DND-41 (cell line): ENCODE data around the gene LCNL1.

Source experiments
- EZH2 ChIP-seq: IDR thresholded peaks from 3 replicates; pipeline ENCODE4 v1.6.1; 2012; ENCODE audit warnings: borderline replicate concordance, low read depth, mild to moderate bottlenecking, moderate library complexity, low read length, inconsistent platforms; ENCODE audit not compliant: severe bottlenecking
- TF ChIP-seq, protein P1 (sequence below): IDR thresholded peaks from 2 replicates; pipeline ENCODE4 v1.5.1; 2012; ENCODE audit warnings: borderline replicate concordance, low read length, moderate library complexity, mild to moderate bottlenecking; ENCODE audit not compliant: poor library complexity, severe bottlenecking; ENCODE audit errors: extremely low read depth

DNA sequence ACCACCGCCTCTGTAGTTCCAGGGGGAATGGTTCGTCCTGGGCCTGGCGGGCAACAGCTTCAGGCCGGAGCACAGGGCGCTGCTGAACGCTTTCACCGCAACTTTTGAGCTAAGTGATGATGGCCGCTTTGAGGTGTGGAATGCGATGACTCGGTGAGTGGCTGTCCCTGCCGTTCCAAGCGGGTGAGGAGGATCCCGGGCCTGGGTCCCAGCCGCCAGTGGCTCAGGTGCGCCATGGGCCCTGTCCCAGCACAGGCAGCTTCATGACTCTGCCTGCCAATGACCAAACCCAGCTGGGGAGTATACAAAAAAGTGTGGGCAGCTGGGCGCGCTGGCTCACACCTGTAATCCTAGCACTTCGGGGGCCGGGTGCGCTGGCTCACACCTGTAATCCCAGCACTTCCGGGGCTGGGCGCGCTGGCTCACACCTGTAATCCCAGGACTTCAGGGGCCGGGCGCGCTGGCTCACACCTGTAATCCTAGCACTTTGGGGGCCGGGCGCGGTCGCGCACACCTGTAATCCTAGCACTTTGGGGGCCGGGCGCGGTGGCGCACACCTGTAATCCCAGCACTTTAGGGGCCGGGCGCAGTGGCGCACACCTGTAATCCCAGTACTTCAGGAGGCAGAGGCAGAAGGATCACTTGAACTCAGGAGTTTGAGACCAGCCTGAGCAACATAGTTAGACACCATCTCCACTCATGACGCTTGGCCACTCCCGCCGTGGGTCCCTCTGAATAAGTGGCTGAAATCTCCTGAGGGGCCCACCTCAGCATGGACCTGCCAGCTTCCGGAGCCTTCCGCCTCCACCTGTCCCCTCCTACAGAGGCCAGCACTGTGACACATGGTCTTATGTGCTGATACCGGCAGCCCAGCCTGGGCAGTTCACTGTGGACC lies 29.7 kb upstream of the LCNL1 start:
- TF ChIP-seq, protein P1, sequence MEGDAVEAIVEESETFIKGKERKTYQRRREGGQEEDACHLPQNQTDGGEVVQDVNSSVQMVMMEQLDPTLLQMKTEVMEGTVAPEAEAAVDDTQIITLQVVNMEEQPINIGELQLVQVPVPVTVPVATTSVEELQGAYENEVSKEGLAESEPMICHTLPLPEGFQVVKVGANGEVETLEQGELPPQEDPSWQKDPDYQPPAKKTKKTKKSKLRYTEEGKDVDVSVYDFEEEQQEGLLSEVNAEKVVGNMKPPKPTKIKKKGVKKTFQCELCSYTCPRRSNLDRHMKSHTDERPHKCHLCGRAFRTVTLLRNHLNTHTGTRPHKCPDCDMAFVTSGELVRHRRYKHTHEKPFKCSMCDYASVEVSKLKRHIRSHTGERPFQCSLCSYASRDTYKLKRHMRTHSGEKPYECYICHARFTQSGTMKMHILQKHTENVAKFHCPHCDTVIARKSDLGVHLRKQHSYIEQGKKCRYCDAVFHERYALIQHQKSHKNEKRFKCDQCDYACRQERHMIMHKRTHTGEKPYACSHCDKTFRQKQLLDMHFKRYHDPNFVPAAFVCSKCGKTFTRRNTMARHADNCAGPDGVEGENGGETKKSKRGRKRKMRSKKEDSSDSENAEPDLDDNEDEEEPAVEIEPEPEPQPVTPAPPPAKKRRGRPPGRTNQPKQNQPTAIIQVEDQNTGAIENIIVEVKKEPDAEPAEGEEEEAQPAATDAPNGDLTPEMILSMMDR = no peak
- TF ChIP-seq EZH2 = no peak
